HepG2 (cell line): ENCODE results near the gene TH. TPM values are rescaled to one million over a fixed set of nuclear protein-coding genes. Genes with fewer than 3 reads are reported as not detected.

Experiments
- ATAC-seq: fragments of 200-7000 bp; cut with Tn5 transposase; 3 replicates; pipeline ENCODE4 v1.9.1; 2020; ENCODE audit warnings: mild to moderate bottlenecking, moderate library complexity
- BruUV-seq: library from RNA; stranded (reverse); fragments of 400-500 nt; replicated peaks from 2 replicates; lab custom pipeline; 2021; lab: Mats Ljungman, UMichigan
- CTCF ChIA-PET: fragments of 300-600 bp; formaldehyde crosslinking; extraction: SDS; loops from one replicate; lab custom pipeline; 2021; ENCODE audit warnings: low total read pairs, inconsistent platforms, low intra/inter-chr PET ratio; lab: Yijun Ruan, JAX
- POLR2A ChIA-PET: fragments of 350-600 bp; sonication (Branson Sonifier 250); formaldehyde crosslinking; loops from one replicate; lab custom pipeline; 2020; ENCODE audit warnings: antibody characterized with exemption, inconsistent platforms; lab: Yijun Ruan, JAX
- DNase-seq: peaks from one replicate; pipeline ENCODE4 v3.0.0-alpha.2; 2015; ENCODE audit warnings: low spot score
- FAIRE-seq: peaks from 3 replicates; lab custom pipeline; 2011; peaks lifted over from hg19 to GRCh38; lab: Jason Lieb, UNC
- H2AFZ ChIP-seq: one replicate; pipeline ENCODE4 v1.6.1; 2011; ENCODE audit warnings: low read length, inconsistent platforms
- H3K27ac ChIP-seq: fragments of 300-600 bp; 3 replicates; pipeline ENCODE4 v1.8.0; 2011; ENCODE audit warnings: mixed run types, mild to moderate bottlenecking, mixed read lengths, low read length, inconsistent platforms; ENCODE audit not compliant: insufficient read depth; ENCODE audit errors: extremely low read length
- H3K27me3 ChIP-seq, 2 experiments: fragments of 200-600 bp in 1 of 2; 2 replicates in 1 of 2; 3 replicates in 1 of 2; pipeline versions ENCODE4 v1.6.0 to v1.8.0; 2011; ENCODE audit warnings: low read length in 2 of 2, mild to moderate bottlenecking in 2 of 2, moderate library complexity in 2 of 2, inconsistent platforms in 1 of 2; ENCODE audit not compliant: insufficient read depth in 2 of 2, control insufficient read depth in 1 of 2
- H3K36me3 ChIP-seq, 2 experiments: fragments of 200-600 bp in 1 of 2; replicated peaks in 1 of 2; 2 replicates in 1 of 2; 3 replicates in 1 of 2; pipeline versions ENCODE4 v1.5.1 to v1.8.0; 2011; ENCODE audit warnings: low read length in 2 of 2, inconsistent platforms in 1 of 2; ENCODE audit not compliant: insufficient read depth in 2 of 2, control insufficient read depth in 1 of 2
- H3K4me1 ChIP-seq: 2 replicates; pipeline ENCODE4 v1.5.1; 2012; ENCODE audit warnings: low read length, inconsistent platforms; ENCODE audit not compliant: insufficient read depth
- H3K4me2 ChIP-seq: 2 replicates; pipeline ENCODE4 v1.6.0; 2011; ENCODE audit warnings: low read depth, low read length, inconsistent platforms
- H3K4me3 ChIP-seq, 3 experiments: fragments of 200-600 bp in 1 of 3; sonication (generic), shearing (Covaris generic) in 1 of 3; replicated peaks in 1 of 3; 2 replicates each; pipeline ENCODE4 v1.5.1; 2011 to 2016; ENCODE audit warnings: low read length in 3 of 3, inconsistent platforms in 2 of 3, low read depth in 2 of 3, mild to moderate bottlenecking in 2 of 3, control low read depth in 1 of 3, mixed read lengths in 1 of 3; ENCODE audit not compliant: insufficient read depth in 1 of 3
- H3K79me2 ChIP-seq: one replicate; pipeline ENCODE4 v1.6.1; 2011; ENCODE audit warnings: low read length, inconsistent platforms; ENCODE audit not compliant: insufficient read depth
- H3K9ac ChIP-seq: 2 replicates; pipeline ENCODE4 v1.6.0; 2011; ENCODE audit warnings: mild to moderate bottlenecking, low read depth, low read length, inconsistent platforms; ENCODE audit not compliant: insufficient read depth
- H3K9me3 ChIP-seq: 2 replicates; pipeline ENCODE4 v1.5.1; 2012; ENCODE audit warnings: mild to moderate bottlenecking, low read length
- H4K20me1 ChIP-seq: 2 replicates; pipeline ENCODE4 v1.6.0; 2011; ENCODE audit warnings: inconsistent platforms, mild to moderate bottlenecking, low read length, moderate library complexity; ENCODE audit not compliant: insufficient read depth
- AGO1 ChIP-seq: fragments of 200-400 bp; formaldehyde crosslinking; IDR thresholded peaks from 2 replicates; pipeline ENCODE4 v1.6.1; 2017; ENCODE audit warnings: mild to moderate bottlenecking, low read depth, low read length, moderate library complexity; ENCODE audit not compliant: poor library complexity, severe bottlenecking
- CCDC6 ChIP-seq: sonication (generic); formaldehyde crosslinking; IDR thresholded peaks from 2 replicates; pipeline ENCODE4 v1.8.1; 2022; ENCODE audit warnings: mild to moderate bottlenecking, missing genetic modification reagents, moderate library complexity
- HMGXB4 ChIP-seq, 2 experiments: sonication (generic) in 1 of 2; formaldehyde crosslinking in 1 of 2; IDR thresholded peaks; 2 replicates each; pipeline versions ENCODE4 v1.4.0 to v1.6.1; 2018 to 2020; ENCODE audit warnings: missing genetic modification reagents in 2 of 2, borderline replicate concordance in 1 of 2, low read depth in 1 of 2, mild to moderate bottlenecking in 1 of 2, missing biosample characterization in 1 of 2
- HNF1B ChIP-seq: sonication (generic); formaldehyde crosslinking; IDR thresholded peaks from 2 replicates; pipeline ENCODE4 v1.5.1; 2020; ENCODE audit warnings: mild to moderate bottlenecking, moderate library complexity, missing genetic modification reagents
- HNRNPLL ChIP-seq: fragments of 200-400 bp; formaldehyde crosslinking; IDR thresholded peaks from 2 replicates; pipeline ENCODE4 v1.6.1; 2017; ENCODE audit warnings: mild to moderate bottlenecking, low read depth, low read length; ENCODE audit not compliant: poor library complexity, severe bottlenecking
- MAX ChIP-seq: IDR thresholded peaks from 2 replicates; pipeline ENCODE4 v1.6.1; 2012; ENCODE audit warnings: inconsistent platforms
- SIN3A ChIP-seq: IDR thresholded peaks from 2 replicates; pipeline ENCODE4 v1.6.1; 2011; ENCODE audit warnings: low read depth, mild to moderate bottlenecking, control low read depth, low read length, borderline replicate concordance
- THRA ChIP-seq: sonication (generic); formaldehyde crosslinking; IDR thresholded peaks from 2 replicates; pipeline ENCODE4 v1.4.0; 2020; ENCODE audit warnings: missing genetic modification reagents, borderline replicate concordance
- U2AF2 ChIP-seq: fragments of 200-400 bp; formaldehyde crosslinking; IDR thresholded peaks from 2 replicates; pipeline ENCODE4 v1.6.1; 2017; ENCODE audit warnings: low read depth, mild to moderate bottlenecking, low read length
- ZBTB10 ChIP-seq: sonication (generic); formaldehyde crosslinking; IDR thresholded peaks from 2 replicates; pipeline ENCODE4 v1.4.0; 2020; ENCODE audit warnings: missing genetic modification reagents, borderline replicate concordance
- ZBTB7B ChIP-seq: sonication (generic); formaldehyde crosslinking; IDR thresholded peaks from 2 replicates; pipeline ENCODE4 v1.4.0; 2020; ENCODE audit warnings: missing genetic modification reagents
- ZNF747 ChIP-seq: sonication (generic); formaldehyde crosslinking; IDR thresholded peaks from 2 replicates; pipeline ENCODE4 v1.8.1; 2023; ENCODE audit warnings: missing genetic modification reagents, mild to moderate bottlenecking, borderline replicate concordance
- ZNF883 ChIP-seq: sonication (generic); formaldehyde crosslinking; IDR thresholded peaks from 2 replicates; pipeline ENCODE4 v1.5.1; 2020; ENCODE audit warnings: mild to moderate bottlenecking, missing genetic modification reagents; ENCODE audit errors: not compliant biosample characterization
- WGBS: methylation state at CpG from one replicate; pipeline ENCODE4 v1.1.6; 2017; ENCODE audit warnings: low lambda C conversion rate; 5-methylcytosine and 5-hydroxymethylcytosine counted together
- in situ Hi-C: cut with HindIII; loops from 2 replicates; pipeline ENCODE4 v1.10.0; 2017; ENCODE audit warnings: low pct_unique_long_range_greater_than_20kb; ENCODE audit not compliant: extremely low pct_ligation_motif_present
- intact Hi-C: fragments of 100-400 bp; cut with micrococcal nuclease; formaldehyde crosslinking; loops from one replicate; pipeline ENCODE4 v1.10.0; 2022; ENCODE audit not compliant: unreplicated experiment
- polyA plus RNA-seq, 8 experiments: library from polyadenylated mRNA; depleted of rRNA in 3 of 8; stranded (reverse) in 7 of 8; unstranded in 1 of 8; fragments of >200 nt; fragmentation: Illumina TruSeq in 4 of 8; extraction: Trizol in 4 of 8; gene quantifications; 2 replicates each; pipeline versions ENCODE4 v1.2.1 to v1.2.3, GENCODE V29; 2011 to 2016; ENCODE audit warnings: low read depth in 4 of 8, missing spikeins in 1 of 8, mixed read lengths in 1 of 8; ENCODE audit not compliant: insufficient read depth in 1 of 8
- total RNA-seq, 5 experiments: library from RNA; depleted of rRNA; stranded (reverse); fragments of >200 nt; fragmentation: Illumina TruSeq; extraction: Trizol; gene quantifications; 2 replicates each; pipeline ENCODE4 v1.2.3, GENCODE V29; 2016; ENCODE audit warnings: low read depth in 1 of 5

TH gene
- total and polyA plus RNA-seq, 2 of the 13 experiments (the other 11 are each of a cell fraction or from before 2014, with no cell fraction given): 0.36 TPM; not detected in 1

GRCh38 chr11:2139621-2140337, 31.8 kb downstream of the TH start:
- peaks cover 34% of the 10 kb centered on the region for H4K20me1 ChIP-seq
- peaks cover 17% of the 10 kb centered on the region for H3K79me2 ChIP-seq
- peak overlapping the region; percentile 65 for H3K9ac ChIP-seq
- H3K4me1 ChIP-seq: peaks cover 53% of the 10 kb centered on the region
- peak overlapping the region; percentile 58 for H3K27ac ChIP-seq
- peak; percentile 29 for DNase-seq
- H3K36me3 ChIP-seq: peaks cover 4 to 10% of the 10 kb centered on the region in 2 experiments; a peak in 4 of 5 replicates
- no TSS peak for BruUV-seq
- peak overlapping the region; percentile 41 to 76 (median 51) for H3K4me3 ChIP-seq
- peak overlapping the region; percentile 68 for H3K4me2 ChIP-seq
- H3K27me3 ChIP-seq: peaks cover 2 to 47% of the 10 kb centered on the region in 2 experiments; a peak in 4 of 5 replicates
- no peak for FAIRE-seq
- intact Hi-C loops: no loop called here
- ATAC-seq: peak; percentile 52
- ChIA-PET CTCF (interaction anchor here (1.7 kb wide), 1 partner anchor 103 kb away, joined by 3 read pairs; no protein-coding TSS in a partner anchor), POLR2A (interaction anchor here (0.6 to 6.5 kb wide), 12 partner anchors 9 to 489 kb away, joined by 3 to 108 read pairs (median 3); partner anchors contain the start of gene MRPL23)
- in situ Hi-C loops: no loop called here
- WGBS: no CpG with 5 or more reads among the region's 57 CpGs
- no peaks in the 10 kb centered on the region for H3K9me3 ChIP-seq
- H2AFZ ChIP-seq: no peak overlapping the region
- TF ChIP-seq ZBTB10 (CRISPR knock-in tag) (peak; percentile 80), CCDC6 (0 out of 2 replicates have a peak, but pooled peaks have one; percentile 41), HMGXB4 (CRISPR knock-in tag; IDR thresholded peaks at IDR 0.05; ENCODE audit: borderline replicate concordance in 1 of 2, low read depth in 1 of 2) (peak in 1 of 2 experiments; percentile 10; a peak in 1 of 4 replicates), U2AF2 (no peak), ZNF747 (CRISPR knock-in tag) (no peak), HNF1B (CRISPR knock-in tag) (no peak), ZBTB7B (CRISPR knock-in tag) (0 out of 2 replicates have a peak, but pooled peaks have one; percentile 25), MAX (peak; percentile 61), AGO1 (no peak), SIN3A (no peak; the same call in 1 of the 2 replicates), HNRNPLL (peak; percentile 83), ZNF883 (CRISPR knock-in tag) (peak; percentile 65), THRA (CRISPR knock-in tag) (no peak)
